ENCODE measurements around the gene ZBTB43.

GRCh38 chr9:126882746-126883145, 77.9 kb downstream of the ZBTB43 start:
- TF ChIP-seq POLR2A (IDR thresholded peaks at IDR 0.05), result no peak
- no peak for TF ChIP-seq CTCF (IDR thresholded peaks at IDR 0.05)
